Stimulated activated CD4-positive, alpha-beta T cell treated with anti-CD3 and anti-CD28 coated beads, Interleukin-4, amount 100 ng/mL, for 24 hours (primary cell): ENCODE data around the gene TDRD10.
"Not testable (repeated sequence)": the region's sequence is repeated elsewhere in the genome, so short reads cannot be mapped to it uniquely, and the experiment has no call there.

ENCODE experiments used
- DNase-seq: peaks from one replicate; pipeline ENCODE4 v3.0.0-alpha.2; 2020

Gene TDRD10

GRCh38 chr1:154481053-154481452 lies 21.0 kb upstream of the TDRD10 start:
- no peak for DNase-seq

- no peak for DNase-seq
Measured at GRCh38 chr1:154483941-154484803, 17.8 kb upstream of the TDRD10 start.

GRCh38 chr1:154485106-154485505 lies 16.9 kb upstream of the TDRD10 start:
- no peak for DNase-seq

GRCh38 chr1:154485910-154486496 lies 16.0 kb upstream of the TDRD10 start:
- DNase-seq, result no peak

GRCh38 chr1:154486756-154487155 lies 15.3 kb upstream of the TDRD10 start:
- DNase-seq, result not testable (repeated sequence)

GRCh38 chr1:154488922-154489321 lies 13.1 kb upstream of the TDRD10 start:
- no peak for DNase-seq

- DNase-seq, result no peak
Measured at GRCh38 chr1:154489695-154490274, 12.2 kb upstream of the TDRD10 start.

GRCh38 chr1:154490317-154490716 lies 11.7 kb upstream of the TDRD10 start:
- DNase-seq, result no peak

GRCh38 chr1:154492115-154492514 lies 9.9 kb upstream of the TDRD10 start:
- no peak for DNase-seq

- no peak for DNase-seq
Measured at GRCh38 chr1:154493276-154493675, 8.7 kb upstream of the TDRD10 start.

- no peak for DNase-seq
Measured at GRCh38 chr1:154495496-154496273, 6.3 kb upstream of the TDRD10 start.

GRCh38 chr1:154496383-154496782 lies 5.6 kb upstream of the TDRD10 start:
- DNase-seq, result no peak

- DNase-seq, result no peak
Measured at GRCh38 chr1:154497026-154497806, 4.8 kb upstream of the TDRD10 start.

GRCh38 chr1:154499446-154499845 lies 2.6 kb upstream of the TDRD10 start:
- no peak for DNase-seq

- no peak for DNase-seq
Measured at GRCh38 chr1:154500533-154500932, 1.5 kb upstream of the TDRD10 start.

- DNase-seq, result no peak
Measured at GRCh38 chr1:154501423-154502065, 475 bp upstream of the TDRD10 start.

GRCh38 chr1:154502744-154503115 lies 711 bp downstream of the TDRD10 start:
- DNase-seq, result no peak

- no peak for DNase-seq
Measured at GRCh38 chr1:154503898-154504297, 1.9 kb downstream of the TDRD10 start.

- DNase-seq, result no peak
Measured at GRCh38 chr1:154512760-154513159, 10.7 kb downstream of the TDRD10 start.

GRCh38 chr1:154514066-154514553 lies 12.1 kb downstream of the TDRD10 start:
- DNase-seq, result no peak

GRCh38 chr1:154517661-154518060 lies 15.6 kb downstream of the TDRD10 start:
- DNase-seq, result no peak

GRCh38 chr1:154519591-154519991 lies 17.6 kb downstream of the TDRD10 start:
- DNase-seq, result no peak
